Measurements from ENCODE around the gene MIA2.

DNA sequence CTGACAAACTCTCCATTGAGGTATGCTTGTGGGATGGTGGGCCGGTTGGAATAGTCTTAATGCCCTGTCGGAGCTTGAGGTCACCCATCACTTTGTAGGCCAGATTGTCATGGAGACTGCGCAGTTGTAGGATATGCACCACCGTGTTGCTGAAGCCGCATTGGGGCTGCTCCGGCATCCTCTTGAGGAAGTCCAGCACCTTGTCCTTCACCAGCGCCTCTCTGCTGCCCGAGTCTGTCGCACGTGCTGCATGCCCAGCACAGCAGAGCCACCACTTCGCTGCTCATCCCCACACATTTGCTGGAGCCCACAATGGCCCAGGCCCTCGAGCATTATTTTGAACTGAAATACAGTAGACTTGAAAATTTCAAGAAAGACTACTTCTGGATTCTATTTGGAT, 136.7 kb downstream of the MIA2 start:
- TF ChIP-seq, protein P1, sequence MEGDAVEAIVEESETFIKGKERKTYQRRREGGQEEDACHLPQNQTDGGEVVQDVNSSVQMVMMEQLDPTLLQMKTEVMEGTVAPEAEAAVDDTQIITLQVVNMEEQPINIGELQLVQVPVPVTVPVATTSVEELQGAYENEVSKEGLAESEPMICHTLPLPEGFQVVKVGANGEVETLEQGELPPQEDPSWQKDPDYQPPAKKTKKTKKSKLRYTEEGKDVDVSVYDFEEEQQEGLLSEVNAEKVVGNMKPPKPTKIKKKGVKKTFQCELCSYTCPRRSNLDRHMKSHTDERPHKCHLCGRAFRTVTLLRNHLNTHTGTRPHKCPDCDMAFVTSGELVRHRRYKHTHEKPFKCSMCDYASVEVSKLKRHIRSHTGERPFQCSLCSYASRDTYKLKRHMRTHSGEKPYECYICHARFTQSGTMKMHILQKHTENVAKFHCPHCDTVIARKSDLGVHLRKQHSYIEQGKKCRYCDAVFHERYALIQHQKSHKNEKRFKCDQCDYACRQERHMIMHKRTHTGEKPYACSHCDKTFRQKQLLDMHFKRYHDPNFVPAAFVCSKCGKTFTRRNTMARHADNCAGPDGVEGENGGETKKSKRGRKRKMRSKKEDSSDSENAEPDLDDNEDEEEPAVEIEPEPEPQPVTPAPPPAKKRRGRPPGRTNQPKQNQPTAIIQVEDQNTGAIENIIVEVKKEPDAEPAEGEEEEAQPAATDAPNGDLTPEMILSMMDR (conservative IDR thresholded peaks at IDR 0.05), result no peak
- TF ChIP-seq EZH2 (IDR thresholded peaks at IDR 0.05; ENCODE audit: low read depth), result no peak
